ENCODE data around the gene TEAD1. TPM values are rescaled to one million over a fixed set of nuclear protein-coding genes. Genes with fewer than 3 reads are reported as not detected.

TEAD1 gene
- polyA plus RNA-seq, 1 experiment = 113 TPM

- ChIA-PET POLR2A (interaction anchor here (0.5 to 1.2 kb wide), 3 partner anchors 9 to 44 kb away, joined by 3 read pairs; no protein-coding TSS in a partner anchor), CTCF (no interaction called here)
- no peak overlapping the region for H3K4me3 ChIP-seq (ENCODE audit: low read depth, low read length)
- H3K9me3 ChIP-seq (ENCODE audit: control insufficient read depth, insufficient read depth, low read length) = no peaks in the 10 kb centered on the region
- DNase-seq (ENCODE audit: low read depth, low spot score) = no peak
- TF ChIP-seq, protein P1, sequence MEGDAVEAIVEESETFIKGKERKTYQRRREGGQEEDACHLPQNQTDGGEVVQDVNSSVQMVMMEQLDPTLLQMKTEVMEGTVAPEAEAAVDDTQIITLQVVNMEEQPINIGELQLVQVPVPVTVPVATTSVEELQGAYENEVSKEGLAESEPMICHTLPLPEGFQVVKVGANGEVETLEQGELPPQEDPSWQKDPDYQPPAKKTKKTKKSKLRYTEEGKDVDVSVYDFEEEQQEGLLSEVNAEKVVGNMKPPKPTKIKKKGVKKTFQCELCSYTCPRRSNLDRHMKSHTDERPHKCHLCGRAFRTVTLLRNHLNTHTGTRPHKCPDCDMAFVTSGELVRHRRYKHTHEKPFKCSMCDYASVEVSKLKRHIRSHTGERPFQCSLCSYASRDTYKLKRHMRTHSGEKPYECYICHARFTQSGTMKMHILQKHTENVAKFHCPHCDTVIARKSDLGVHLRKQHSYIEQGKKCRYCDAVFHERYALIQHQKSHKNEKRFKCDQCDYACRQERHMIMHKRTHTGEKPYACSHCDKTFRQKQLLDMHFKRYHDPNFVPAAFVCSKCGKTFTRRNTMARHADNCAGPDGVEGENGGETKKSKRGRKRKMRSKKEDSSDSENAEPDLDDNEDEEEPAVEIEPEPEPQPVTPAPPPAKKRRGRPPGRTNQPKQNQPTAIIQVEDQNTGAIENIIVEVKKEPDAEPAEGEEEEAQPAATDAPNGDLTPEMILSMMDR (IDR thresholded peaks at IDR 0.05; ENCODE audit: low read depth, low read length) = no peak
- no peaks in the 10 kb centered on the region for H3K27me3 ChIP-seq (ENCODE audit: control insufficient read depth, insufficient read depth, low read length)
- peak overlapping the region; percentile 69 for H3K27ac ChIP-seq (ENCODE audit: low read depth, low read length)
Observed at GRCh38 chr11:12768726-12769673, 94.8 kb downstream of the TEAD1 start.

- DNase-seq (ENCODE audit: low read depth, low spot score) = peak; percentile 15
- ChIA-PET CTCF (interaction anchor here (1.1 to 1.7 kb wide), 2 partner anchors 9 to 439 kb away, joined by 4 to 6 read pairs; no protein-coding TSS in a partner anchor), POLR2A (interaction anchor here (1.2 kb wide), 1 partner anchor 43 kb away, joined by 3 read pairs; no protein-coding TSS in a partner anchor)
- H3K27me3 ChIP-seq (ENCODE audit: control insufficient read depth, insufficient read depth, low read length) = no peaks in the 10 kb centered on the region
- no peak overlapping the region for H3K4me3 ChIP-seq (ENCODE audit: low read depth, low read length)
- no peaks in the 10 kb centered on the region for H3K9me3 ChIP-seq (ENCODE audit: control insufficient read depth, insufficient read depth, low read length)
- peak overlapping the region; percentile 69 for H3K27ac ChIP-seq (ENCODE audit: low read depth, low read length)
- TF ChIP-seq, protein P1 (IDR thresholded peaks at IDR 0.05; ENCODE audit: low read depth, low read length) = no peak
Observed at GRCh38 chr11:12769834-12770345, 95.7 kb downstream of the TEAD1 start.

DNA sequence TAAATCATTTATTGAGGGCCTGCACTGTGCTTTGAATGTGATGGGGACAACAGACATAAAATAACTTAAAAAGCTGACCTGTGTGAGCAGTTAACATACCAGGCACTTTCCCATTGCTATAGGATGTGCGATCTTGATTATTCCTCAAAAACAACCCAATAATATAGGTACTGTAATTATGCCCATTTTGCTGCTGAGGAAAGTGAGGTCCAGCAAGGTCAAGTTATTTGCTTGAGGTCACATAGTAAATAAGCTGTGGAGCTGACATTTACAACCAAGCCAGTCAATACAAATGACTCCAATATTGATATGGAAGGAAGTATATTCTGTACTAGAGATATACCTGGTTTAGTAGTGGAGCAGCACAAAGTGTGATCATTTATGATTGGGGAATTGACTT is 96.2 kb downstream of the TEAD1 start:
- Histone ChIP-seq H3K9me3 (ENCODE audit: control insufficient read depth, insufficient read depth, low read length) (no peaks in the 10 kb centered on the region), H3K27ac (ENCODE audit: low read depth, low read length) (peak overlapping the region; percentile 32), H3K4me3 (ENCODE audit: low read depth, low read length) (no peak overlapping the region), H3K27me3 (ENCODE audit: control insufficient read depth, insufficient read depth, low read length) (no peaks in the 10 kb centered on the region)
- DNase-seq (ENCODE audit: low read depth, low spot score) = no peak
- TF ChIP-seq, protein P1 (IDR thresholded peaks at IDR 0.05; ENCODE audit: low read depth, low read length) = no peak
- POLR2A ChIA-PET = interaction anchor here (0.5 kb wide), 1 partner anchor 8 kb away, joined by 3 read pairs; no protein-coding TSS in a partner anchor
- CTCF ChIA-PET = interaction anchor here (1.1 to 1.7 kb wide), 2 partner anchors 10 to 439 kb away, joined by 4 to 6 read pairs; no protein-coding TSS in a partner anchor

DNA sequence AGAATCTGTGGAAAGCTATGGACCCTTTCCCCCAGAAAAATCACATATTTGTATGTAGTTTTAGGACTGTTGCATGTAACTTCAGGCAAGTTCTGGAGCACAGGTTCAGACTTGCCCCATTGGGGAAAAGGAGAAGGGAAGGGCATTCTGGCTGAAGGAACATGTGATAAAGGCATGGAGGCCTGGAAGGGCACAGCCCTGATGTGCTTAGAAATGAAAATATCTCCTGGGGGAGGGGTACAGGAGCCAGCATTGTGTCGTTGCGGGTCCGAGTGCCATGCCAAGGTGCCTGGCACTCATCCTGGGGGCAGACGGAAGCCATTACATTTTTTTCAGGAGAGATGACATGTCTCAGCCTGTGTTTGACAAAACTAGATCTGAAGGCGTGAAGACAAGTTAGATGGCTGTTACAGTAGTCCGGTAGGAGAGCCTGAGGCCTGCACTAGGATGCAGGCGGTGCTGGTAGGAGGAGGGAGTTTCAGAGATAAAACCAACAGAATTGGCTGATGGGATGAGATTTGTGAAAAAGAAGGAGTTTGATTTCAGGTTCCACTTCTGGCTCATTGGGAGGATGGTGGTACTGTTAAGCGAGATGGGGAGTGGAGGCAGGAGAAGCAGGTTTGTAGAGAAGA is 96.9 kb downstream of the TEAD1 start:
- Histone ChIP-seq H3K27me3 (ENCODE audit: control insufficient read depth, insufficient read depth, low read length) (no peaks in the 10 kb centered on the region), H3K4me3 (ENCODE audit: low read depth, low read length) (no peak overlapping the region), H3K27ac (ENCODE audit: low read depth, low read length) (no peak overlapping the region), H3K9me3 (ENCODE audit: control insufficient read depth, insufficient read depth, low read length) (no peaks in the 10 kb centered on the region)
- ChIA-PET POLR2A (no interaction called here), CTCF (interaction anchor here (1.1 to 1.7 kb wide), 2 partner anchors 11 to 440 kb away, joined by 4 to 6 read pairs; no protein-coding TSS in a partner anchor)
- no peak for DNase-seq (ENCODE audit: low read depth, low spot score)
- TF ChIP-seq, protein P1 (IDR thresholded peaks at IDR 0.05; ENCODE audit: low read depth, low read length) = no peak

Data from AG04450 (cell line).